Stimulated activated CD8-positive, alpha-beta memory T cell treated with anti-CD3 and anti-CD28 coated beads, Interleukin-7, amount 100 ng/mL, for 48 hours (primary cell): Measurements from ENCODE around the gene AHCYL1.
"Not testable (repeated sequence)": the region's sequence is repeated elsewhere in the genome, so short reads cannot be mapped to it uniquely, and the experiment has no call there.

Experiments
- DNase-seq, 2 donors: peaks; one replicate each; pipeline ENCODE4 v3.0.0-alpha.2; 2020; ENCODE audit warnings: low read depth in 1 of 2; ENCODE audit errors: extremely low read depth in 1 of 2

AHCYL1 gene

GRCh38 chr1:109996476-109996875 is 11.9 kb downstream of the AHCYL1 start:
- DNase-seq = no peak

- no peak for DNase-seq
These were observed 12.8 kb downstream of the AHCYL1 start for GRCh38 chr1:109997204-109997866.

- no peak for DNase-seq
These were observed 13.3 kb downstream of the AHCYL1 start for GRCh38 chr1:109997867-109998229.

- no peak for DNase-seq
These were observed 18.1 kb downstream of the AHCYL1 start for GRCh38 chr1:110002695-110003094.

- DNase-seq = no peak
These were observed 19.3 kb downstream of the AHCYL1 start for GRCh38 chr1:110003747-110004428.

GRCh38 chr1:110004583-110004982 is 20.0 kb downstream of the AHCYL1 start:
- DNase-seq = no peak

- DNase-seq = no peak
These were observed 21.4 kb downstream of the AHCYL1 start for GRCh38 chr1:110005971-110006370.

- no peak for DNase-seq
These were observed 22.0 kb downstream of the AHCYL1 start for GRCh38 chr1:110006516-110006915.

- DNase-seq = no peak
These were observed 22.7 kb downstream of the AHCYL1 start for GRCh38 chr1:110007046-110007830.

- no peak for DNase-seq
These were observed 24.5 kb downstream of the AHCYL1 start for GRCh38 chr1:110008971-110009565.

GRCh38 chr1:110011527-110012041 is 27.0 kb downstream of the AHCYL1 start:
- no peak for DNase-seq

GRCh38 chr1:110012100-110012780 is 27.7 kb downstream of the AHCYL1 start:
- DNase-seq = no peak

- DNase-seq = no peak
These were observed 33.2 kb downstream of the AHCYL1 start for GRCh38 chr1:110017792-110018191.

GRCh38 chr1:110018396-110018795 is 33.8 kb downstream of the AHCYL1 start:
- no peak for DNase-seq

GRCh38 chr1:110019770-110020169 is 35.2 kb downstream of the AHCYL1 start:
- no peak for DNase-seq

GRCh38 chr1:110021285-110021684 is 36.7 kb downstream of the AHCYL1 start:
- DNase-seq = no peak

- DNase-seq = no peak
These were observed 40.0 kb downstream of the AHCYL1 start for GRCh38 chr1:110024613-110025012.

GRCh38 chr1:110030687-110031086 is 46.1 kb downstream of the AHCYL1 start:
- DNase-seq = not testable (repeated sequence)

GRCh38 chr1:110032327-110032726 is 47.8 kb downstream of the AHCYL1 start:
- no peak for DNase-seq

- no peak for DNase-seq
These were observed 48.9 kb downstream of the AHCYL1 start for GRCh38 chr1:110033421-110033820.

GRCh38 chr1:110034040-110034450 is 49.5 kb downstream of the AHCYL1 start:
- DNase-seq = no peak
